GM23338 (cell line): ENCODE results near the gene SERPINB10. TPM values are rescaled to one million over a fixed set of nuclear protein-coding genes. Genes with fewer than 3 reads are reported as not detected.

ENCODE experiments used
- ATAC-seq: fragments of 200-7000 bp; cut with Tn5 transposase; 3 replicates; pipeline ENCODE4 v1.9.1; 2020
- DNase-seq: peaks from one replicate; pipeline ENCODE4 v3.0.0-alpha.2; 2015; ENCODE audit warnings: low spot score
- H2AFZ ChIP-seq: fragments of 200-600 bp; sonication (generic); 2 replicates; pipeline ENCODE4 v1.8.0; 2016; ENCODE audit warnings: antibody characterized with exemption, mild to moderate bottlenecking, moderate library complexity
- H3F3A ChIP-seq: fragments of 200-600 bp; sonication (generic); replicated peaks from 2 replicates; pipeline ENCODE4 v1.8.0; 2017; ENCODE audit warnings: antibody characterized with exemption, mixed run types, low read depth
- H3K27ac ChIP-seq: fragments of 200-600 bp; sonication (generic); 2 replicates; pipeline ENCODE4 v1.6.1; 2016; ENCODE audit warnings: low read depth
- H3K27me3 ChIP-seq: fragments of 200-600 bp; sonication (generic); 2 replicates; pipeline ENCODE4 v1.8.0; 2016; ENCODE audit warnings: mild to moderate bottlenecking, mixed run types, moderate library complexity; ENCODE audit not compliant: insufficient read depth
- H3K36me3 ChIP-seq: fragments of 200-600 bp; sonication (generic); 2 replicates; pipeline ENCODE4 v1.8.0; 2016; ENCODE audit warnings: mild to moderate bottlenecking; ENCODE audit not compliant: insufficient read depth
- H3K4me1 ChIP-seq: fragments of 200-600 bp; sonication (generic); 2 replicates; pipeline ENCODE4 v1.8.0; 2016; ENCODE audit warnings: mild to moderate bottlenecking, moderate library complexity; ENCODE audit not compliant: insufficient read depth
- H3K4me2 ChIP-seq: fragments of 200-600 bp; sonication (generic); 2 replicates; pipeline ENCODE4 v1.7.1; 2017; ENCODE audit warnings: mixed run types
- H3K4me3 ChIP-seq: fragments of 200-600 bp; sonication (generic); 2 replicates; pipeline ENCODE4 v1.6.1; 2016; ENCODE audit warnings: mixed run types
- H3K79me2 ChIP-seq: fragments of 200-600 bp; sonication (generic); replicated peaks from 2 replicates; pipeline ENCODE4 v1.8.0; 2017; ENCODE audit warnings: mild to moderate bottlenecking; ENCODE audit not compliant: insufficient read depth
- H3K9me2 ChIP-seq: fragments of 200-600 bp; sonication (generic); 2 replicates; pipeline ENCODE4 v1.8.0; 2017; ENCODE audit not compliant: insufficient read depth
- H4K20me1 ChIP-seq: fragments of 200-600 bp; sonication (generic); replicated peaks from 2 replicates; pipeline ENCODE4 v1.8.0; 2017; ENCODE audit warnings: mild to moderate bottlenecking; ENCODE audit not compliant: insufficient read depth
- H3K27ac Mint-ChIP-seq: 2 replicates; pipeline ENCODE4 v1.8.0; 2020; ENCODE audit warnings: inconsistent platforms, mild to moderate bottlenecking, moderate library complexity, mixed read lengths
- H3K27me3 Mint-ChIP-seq: 3 replicates; pipeline ENCODE4 v1.8.0; 2022; ENCODE audit warnings: low read depth, mild to moderate bottlenecking, moderate library complexity, mixed read lengths, inconsistent platforms; ENCODE audit not compliant: insufficient read depth, poor library complexity
- H3K36me3 Mint-ChIP-seq: 3 replicates; pipeline ENCODE4 v1.8.0; 2021; ENCODE audit warnings: low read depth, mild to moderate bottlenecking, inconsistent platforms, moderate library complexity, mixed read lengths
- H3K4me1 Mint-ChIP-seq: 3 replicates; pipeline ENCODE4 v1.8.0; 2020; ENCODE audit warnings: mild to moderate bottlenecking, inconsistent platforms, mixed read lengths
- H3K4me3 Mint-ChIP-seq: 3 replicates; pipeline ENCODE4 v1.8.0; 2021; ENCODE audit warnings: moderate library complexity, mild to moderate bottlenecking, inconsistent platforms, mixed read lengths
- H3K9me3 Mint-ChIP-seq: 3 replicates; pipeline ENCODE4 v1.8.0; 2020; ENCODE audit warnings: moderate library complexity, mild to moderate bottlenecking, inconsistent platforms, mixed read lengths
- CREB1 ChIP-seq: fragments of 250-450 bp; sonication (Bioruptor Pico); IDR thresholded peaks from 2 replicates; pipeline ENCODE4 v1.5.0; 2020; ENCODE audit warnings: low read depth, mild to moderate bottlenecking, moderate library complexity
- EZH2 ChIP-seq: fragments of 200-600 bp; sonication (generic); IDR thresholded peaks from one replicate; pipeline ENCODE4 v1.8.0; 2017; ENCODE audit warnings: antibody characterized with exemption, mild to moderate bottlenecking, low read depth; ENCODE audit not compliant: unreplicated experiment
- EZH2phosphoT487 ChIP-seq: fragments of 200-600 bp; sonication (generic); IDR thresholded peaks from one replicate; pipeline ENCODE4 v1.8.1; 2018; ENCODE audit warnings: antibody characterized with exemption; ENCODE audit not compliant: unreplicated experiment
- JUNB ChIP-seq: IDR thresholded peaks from one replicate; pipeline ENCODE4 v1.6.1; 2016; ENCODE audit warnings: antibody characterized with exemption; ENCODE audit not compliant: unreplicated experiment
- NANOG ChIP-seq: IDR thresholded peaks from 2 replicates; pipeline ENCODE4 v1.6.1; 2016; ENCODE audit warnings: antibody characterized with exemption, borderline replicate concordance
- POLR2AphosphoS5 ChIP-seq: IDR thresholded peaks from 2 replicates; pipeline ENCODE4 v1.6.1; 2016; ENCODE audit warnings: antibody characterized with exemption, low read depth
- STAT1 ChIP-seq: IDR thresholded peaks from one replicate; pipeline ENCODE4 v1.6.1; 2016; ENCODE audit warnings: antibody characterized with exemption; ENCODE audit not compliant: unreplicated experiment
- ZNF114 ChIP-seq: fragments of 250-450 bp; sonication (Bioruptor Pico); IDR thresholded peaks from 2 replicates; pipeline ENCODE4 v1.5.0; 2020; ENCODE audit warnings: mild to moderate bottlenecking, moderate library complexity
- ZNF331 ChIP-seq: fragments of 250-450 bp; sonication (Bioruptor Pico); IDR thresholded peaks from 2 replicates; pipeline ENCODE4 v1.5.0; 2020; ENCODE audit warnings: low read depth, mild to moderate bottlenecking, moderate library complexity
- polyA plus RNA-seq: library from polyadenylated mRNA; unstranded; fragments of >200 nt; fragmentation: Nextera tagmentation; extraction: Ambion mirVana; gene quantifications from 2 replicates; pipeline ENCODE4 v1.2.1, GENCODE V29; 2016
- total RNA-seq: library from RNA; depleted of rRNA; stranded (reverse); fragments of >200 nt; shearing (Covaris generic); gene quantifications from 2 replicates; pipeline ENCODE4 v1.2.3, GENCODE V29; 2014
- TF ChIP-seq, protein P1 (sequence below): IDR thresholded peaks from one replicate; pipeline ENCODE4 v1.6.1; 2018; ENCODE audit warnings: antibody characterized with exemption; ENCODE audit not compliant: unreplicated experiment
- TF ChIP-seq, protein P2 (sequence below): IDR thresholded peaks from 2 replicates; pipeline ENCODE4 v1.6.1; 2016; ENCODE audit warnings: antibody characterized with exemption
- TF ChIP-seq, protein P3 (sequence below): fragments of 250-450 bp; sonication (Bioruptor Pico); IDR thresholded peaks from 2 replicates; pipeline ENCODE4 v1.5.0; 2020; ENCODE audit warnings: mild to moderate bottlenecking, moderate library complexity
- TF ChIP-seq, protein P4 (sequence below), 2 experiments: fragments of 200-600 bp in 1 of 2; sonication (generic) in 1 of 2; conservative IDR thresholded peaks; 2 replicates each; pipeline versions ENCODE4 v1.5.1 to v1.6.1; 2016 to 2017; ENCODE audit warnings: antibody characterized with exemption in 2 of 2, low read depth in 2 of 2, mild to moderate bottlenecking in 2 of 2, moderate library complexity in 1 of 2

Gene SERPINB10
- total and polyA plus RNA-seq, 2 experiments from 2014 or later, result not detected

DNA sequence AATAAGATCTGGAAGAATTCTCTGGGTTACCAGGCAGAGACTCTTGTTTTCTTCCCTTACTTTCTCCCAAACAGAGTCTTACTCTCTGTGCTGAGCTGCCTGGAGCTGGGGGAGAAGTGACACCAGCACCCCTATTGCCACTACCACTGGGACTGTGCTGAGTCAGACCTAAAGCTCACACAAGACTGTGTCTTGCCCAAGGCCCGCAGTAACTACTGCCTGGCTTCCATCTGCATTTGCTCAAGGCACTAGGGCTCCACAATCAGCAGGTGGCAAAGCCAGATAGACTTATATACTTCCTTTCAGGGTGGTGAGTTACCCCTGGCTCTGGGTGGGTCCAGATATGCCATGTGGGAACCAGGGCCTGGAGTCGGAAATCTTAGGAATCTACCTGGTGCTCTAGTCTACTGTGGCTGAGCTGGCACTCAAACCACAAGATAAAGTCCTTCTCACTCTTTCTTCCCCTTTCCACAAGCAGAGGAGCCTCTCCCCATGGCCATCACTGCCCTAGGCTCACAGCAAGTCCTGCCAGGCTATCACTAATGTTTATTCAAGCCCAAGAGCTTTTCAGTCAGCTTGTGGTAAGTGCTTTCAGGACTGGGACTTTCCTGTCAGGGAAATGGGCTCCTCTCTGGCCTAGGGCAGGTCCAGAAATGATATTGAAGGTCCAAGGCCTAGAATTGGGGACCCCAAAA is 47.8 kb upstream of the SERPINB10 start:
- H3K9me2 ChIP-seq, result peaks cover 8% of the 10 kb centered on the region; the same call in 1 of the 2 replicates
- no peaks in the 10 kb centered on the region for H3K79me2 ChIP-seq
- no peak overlapping the region for H3K4me3 Mint-ChIP-seq
- no peaks in the 10 kb centered on the region for H4K20me1 ChIP-seq
- peak overlapping the region; percentile 62; the same call in 1 of the 2 replicates for H3K27ac Mint-ChIP-seq
- no peak overlapping the region for H3K4me2 ChIP-seq
- H3K27me3 ChIP-seq, result no peaks in the 10 kb centered on the region
- H3K4me1 ChIP-seq, result no peaks in the 10 kb centered on the region
- DNase-seq (no peak), ATAC-seq (no peak)
- no peaks in the 10 kb centered on the region for H3F3A ChIP-seq
- H3K9me3 Mint-ChIP-seq, result no peaks in the 10 kb centered on the region
- no peaks in the 10 kb centered on the region for H3K4me1 Mint-ChIP-seq
- TF ChIP-seq EZH2 (no peak), ZNF331 (CRISPR knock-in tag) (no peak), EZH2phosphoT487 (no peak), ZNF114 (CRISPR knock-in tag) (no peak), NANOG (no peak), CREB1 (no peak), JUNB (no peak), POLR2AphosphoS5 (no peak), STAT1 (no peak)
- TF ChIP-seq, protein P1, sequence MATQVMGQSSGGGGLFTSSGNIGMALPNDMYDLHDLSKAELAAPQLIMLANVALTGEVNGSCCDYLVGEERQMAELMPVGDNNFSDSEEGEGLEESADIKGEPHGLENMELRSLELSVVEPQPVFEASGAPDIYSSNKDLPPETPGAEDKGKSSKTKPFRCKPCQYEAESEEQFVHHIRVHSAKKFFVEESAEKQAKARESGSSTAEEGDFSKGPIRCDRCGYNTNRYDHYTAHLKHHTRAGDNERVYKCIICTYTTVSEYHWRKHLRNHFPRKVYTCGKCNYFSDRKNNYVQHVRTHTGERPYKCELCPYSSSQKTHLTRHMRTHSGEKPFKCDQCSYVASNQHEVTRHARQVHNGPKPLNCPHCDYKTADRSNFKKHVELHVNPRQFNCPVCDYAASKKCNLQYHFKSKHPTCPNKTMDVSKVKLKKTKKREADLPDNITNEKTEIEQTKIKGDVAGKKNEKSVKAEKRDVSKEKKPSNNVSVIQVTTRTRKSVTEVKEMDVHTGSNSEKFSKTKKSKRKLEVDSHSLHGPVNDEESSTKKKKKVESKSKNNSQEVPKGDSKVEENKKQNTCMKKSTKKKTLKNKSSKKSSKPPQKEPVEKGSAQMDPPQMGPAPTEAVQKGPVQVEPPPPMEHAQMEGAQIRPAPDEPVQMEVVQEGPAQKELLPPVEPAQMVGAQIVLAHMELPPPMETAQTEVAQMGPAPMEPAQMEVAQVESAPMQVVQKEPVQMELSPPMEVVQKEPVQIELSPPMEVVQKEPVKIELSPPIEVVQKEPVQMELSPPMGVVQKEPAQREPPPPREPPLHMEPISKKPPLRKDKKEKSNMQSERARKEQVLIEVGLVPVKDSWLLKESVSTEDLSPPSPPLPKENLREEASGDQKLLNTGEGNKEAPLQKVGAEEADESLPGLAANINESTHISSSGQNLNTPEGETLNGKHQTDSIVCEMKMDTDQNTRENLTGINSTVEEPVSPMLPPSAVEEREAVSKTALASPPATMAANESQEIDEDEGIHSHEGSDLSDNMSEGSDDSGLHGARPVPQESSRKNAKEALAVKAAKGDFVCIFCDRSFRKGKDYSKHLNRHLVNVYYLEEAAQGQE, result no peak
- TF ChIP-seq, protein P2, sequence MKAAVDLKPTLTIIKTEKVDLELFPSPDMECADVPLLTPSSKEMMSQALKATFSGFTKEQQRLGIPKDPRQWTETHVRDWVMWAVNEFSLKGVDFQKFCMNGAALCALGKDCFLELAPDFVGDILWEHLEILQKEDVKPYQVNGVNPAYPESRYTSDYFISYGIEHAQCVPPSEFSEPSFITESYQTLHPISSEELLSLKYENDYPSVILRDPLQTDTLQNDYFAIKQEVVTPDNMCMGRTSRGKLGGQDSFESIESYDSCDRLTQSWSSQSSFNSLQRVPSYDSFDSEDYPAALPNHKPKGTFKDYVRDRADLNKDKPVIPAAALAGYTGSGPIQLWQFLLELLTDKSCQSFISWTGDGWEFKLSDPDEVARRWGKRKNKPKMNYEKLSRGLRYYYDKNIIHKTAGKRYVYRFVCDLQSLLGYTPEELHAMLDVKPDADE, result no peak
- TF ChIP-seq, protein P3, sequence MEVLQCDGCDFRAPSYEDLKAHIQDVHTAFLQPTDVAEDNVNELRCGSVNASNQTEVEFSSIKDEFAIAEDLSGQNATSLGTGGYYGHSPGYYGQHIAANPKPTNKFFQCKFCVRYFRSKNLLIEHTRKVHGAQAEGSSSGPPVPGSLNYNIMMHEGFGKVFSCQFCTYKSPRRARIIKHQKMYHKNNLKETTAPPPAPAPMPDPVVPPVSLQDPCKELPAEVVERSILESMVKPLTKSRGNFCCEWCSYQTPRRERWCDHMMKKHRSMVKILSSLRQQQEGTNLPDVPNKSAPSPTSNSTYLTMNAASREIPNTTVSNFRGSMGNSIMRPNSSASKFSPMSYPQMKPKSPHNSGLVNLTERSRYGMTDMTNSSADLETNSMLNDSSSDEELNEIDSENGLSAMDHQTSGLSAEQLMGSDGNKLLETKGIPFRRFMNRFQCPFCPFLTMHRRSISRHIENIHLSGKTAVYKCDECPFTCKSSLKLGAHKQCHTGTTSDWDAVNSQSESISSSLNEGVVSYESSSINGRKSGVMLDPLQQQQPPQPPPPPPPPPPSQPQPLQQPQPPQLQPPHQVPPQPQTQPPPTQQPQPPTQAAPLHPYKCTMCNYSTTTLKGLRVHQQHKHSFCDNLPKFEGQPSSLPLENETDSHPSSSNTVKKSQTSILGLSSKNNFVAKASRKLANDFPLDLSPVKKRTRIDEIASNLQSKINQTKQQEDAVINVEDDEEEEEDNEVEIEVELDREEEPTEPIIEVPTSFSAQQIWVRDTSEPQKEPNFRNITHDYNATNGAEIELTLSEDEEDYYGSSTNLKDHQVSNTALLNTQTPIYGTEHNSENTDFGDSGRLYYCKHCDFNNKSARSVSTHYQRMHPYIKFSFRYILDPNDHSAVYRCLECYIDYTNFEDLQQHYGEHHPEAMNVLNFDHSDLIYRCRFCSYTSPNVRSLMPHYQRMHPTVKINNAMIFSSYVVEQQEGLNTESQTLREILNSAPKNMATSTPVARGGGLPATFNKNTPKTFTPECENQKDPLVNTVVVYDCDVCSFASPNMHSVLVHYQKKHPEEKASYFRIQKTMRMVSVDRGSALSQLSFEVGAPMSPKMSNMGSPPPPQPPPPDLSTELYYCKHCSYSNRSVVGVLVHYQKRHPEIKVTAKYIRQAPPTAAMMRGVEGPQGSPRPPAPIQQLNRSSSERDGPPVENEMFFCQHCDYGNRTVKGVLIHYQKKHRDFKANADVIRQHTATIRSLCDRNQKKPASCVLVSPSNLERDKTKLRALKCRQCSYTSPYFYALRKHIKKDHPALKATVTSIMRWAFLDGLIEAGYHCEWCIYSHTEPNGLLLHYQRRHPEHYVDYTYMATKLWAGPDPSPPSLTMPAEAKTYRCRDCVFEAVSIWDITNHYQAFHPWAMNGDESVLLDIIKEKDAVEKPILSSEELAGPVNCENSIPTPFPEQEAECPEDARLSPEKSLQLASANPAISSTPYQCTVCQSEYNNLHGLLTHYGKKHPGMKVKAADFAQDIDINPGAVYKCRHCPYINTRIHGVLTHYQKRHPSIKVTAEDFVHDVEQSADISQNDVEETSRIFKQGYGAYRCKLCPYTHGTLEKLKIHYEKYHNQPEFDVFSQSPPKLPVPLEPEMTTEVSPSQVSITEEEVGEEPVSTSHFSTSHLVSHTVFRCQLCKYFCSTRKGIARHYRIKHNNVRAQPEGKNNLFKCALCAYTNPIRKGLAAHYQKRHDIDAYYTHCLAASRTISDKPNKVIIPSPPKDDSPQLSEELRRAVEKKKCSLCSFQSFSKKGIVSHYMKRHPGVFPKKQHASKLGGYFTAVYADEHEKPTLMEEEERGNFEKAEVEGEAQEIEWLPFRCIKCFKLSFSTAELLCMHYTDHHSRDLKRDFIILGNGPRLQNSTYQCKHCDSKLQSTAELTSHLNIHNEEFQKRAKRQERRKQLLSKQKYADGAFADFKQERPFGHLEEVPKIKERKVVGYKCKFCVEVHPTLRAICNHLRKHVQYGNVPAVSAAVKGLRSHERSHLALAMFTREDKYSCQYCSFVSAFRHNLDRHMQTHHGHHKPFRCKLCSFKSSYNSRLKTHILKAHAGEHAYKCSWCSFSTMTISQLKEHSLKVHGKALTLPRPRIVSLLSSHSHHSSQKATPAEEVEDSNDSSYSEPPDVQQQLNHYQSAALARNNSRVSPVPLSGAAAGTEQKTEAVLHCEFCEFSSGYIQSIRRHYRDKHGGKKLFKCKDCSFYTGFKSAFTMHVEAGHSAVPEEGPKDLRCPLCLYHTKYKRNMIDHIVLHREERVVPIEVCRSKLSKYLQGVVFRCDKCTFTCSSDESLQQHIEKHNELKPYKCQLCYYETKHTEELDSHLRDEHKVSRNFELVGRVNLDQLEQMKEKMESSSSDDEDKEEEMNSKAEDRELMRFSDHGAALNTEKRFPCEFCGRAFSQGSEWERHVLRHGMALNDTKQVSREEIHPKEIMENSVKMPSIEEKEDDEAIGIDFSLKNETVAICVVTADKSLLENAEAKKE (CRISPR knock-in tag), result no peak
- TF ChIP-seq, protein P4, sequence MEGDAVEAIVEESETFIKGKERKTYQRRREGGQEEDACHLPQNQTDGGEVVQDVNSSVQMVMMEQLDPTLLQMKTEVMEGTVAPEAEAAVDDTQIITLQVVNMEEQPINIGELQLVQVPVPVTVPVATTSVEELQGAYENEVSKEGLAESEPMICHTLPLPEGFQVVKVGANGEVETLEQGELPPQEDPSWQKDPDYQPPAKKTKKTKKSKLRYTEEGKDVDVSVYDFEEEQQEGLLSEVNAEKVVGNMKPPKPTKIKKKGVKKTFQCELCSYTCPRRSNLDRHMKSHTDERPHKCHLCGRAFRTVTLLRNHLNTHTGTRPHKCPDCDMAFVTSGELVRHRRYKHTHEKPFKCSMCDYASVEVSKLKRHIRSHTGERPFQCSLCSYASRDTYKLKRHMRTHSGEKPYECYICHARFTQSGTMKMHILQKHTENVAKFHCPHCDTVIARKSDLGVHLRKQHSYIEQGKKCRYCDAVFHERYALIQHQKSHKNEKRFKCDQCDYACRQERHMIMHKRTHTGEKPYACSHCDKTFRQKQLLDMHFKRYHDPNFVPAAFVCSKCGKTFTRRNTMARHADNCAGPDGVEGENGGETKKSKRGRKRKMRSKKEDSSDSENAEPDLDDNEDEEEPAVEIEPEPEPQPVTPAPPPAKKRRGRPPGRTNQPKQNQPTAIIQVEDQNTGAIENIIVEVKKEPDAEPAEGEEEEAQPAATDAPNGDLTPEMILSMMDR (conservative IDR thresholded peaks at IDR 0.05; ENCODE audit: low read depth in 2 of 2), result no peak
- no peaks in the 10 kb centered on the region for H3K36me3 ChIP-seq
- H2AFZ ChIP-seq, result no peak overlapping the region
- no peaks in the 10 kb centered on the region for H3K27me3 Mint-ChIP-seq
- H3K36me3 Mint-ChIP-seq, result no peaks in the 10 kb centered on the region
- H3K27ac ChIP-seq, result no peak overlapping the region
- H3K4me3 ChIP-seq, result no peak overlapping the region
